ENCODE data around the gene SRC. TPM values are rescaled to one million over a fixed set of nuclear protein-coding genes. Genes with fewer than 3 reads are reported as not detected.
A peak's percentile ranks its signal among the peaks of the same experiment; 100 is the strongest.

Gene SRC
- total RNA-seq, 1 donor from 2014 or later = 25.1 TPM

GRCh38 chr20:37356961-37357371 lies 11.0 kb downstream of the SRC start:
- TF ChIP-seq CTCF (IDR thresholded peaks at IDR 0.05) = no peak
- Mint-ChIP-seq H3K27me3 (ENCODE audit: low read depth) (no peaks in the 10 kb centered on the region), H3K4me1 (ENCODE audit: low read depth) (peaks cover 24% of the 10 kb centered on the region), H3K36me3 (ENCODE audit: low read depth) (no peaks in the 10 kb centered on the region), H3K27ac (ENCODE audit: unreplicated experiment) (peak overlapping the region; percentile 8), H3K9me3 (ENCODE audit: low read depth) (no peaks in the 10 kb centered on the region), H3K4me3 (ENCODE audit: unreplicated experiment) (no peak overlapping the region)
- DNase-seq (ENCODE audit: low spot score) = peak; percentile 78

DNA sequence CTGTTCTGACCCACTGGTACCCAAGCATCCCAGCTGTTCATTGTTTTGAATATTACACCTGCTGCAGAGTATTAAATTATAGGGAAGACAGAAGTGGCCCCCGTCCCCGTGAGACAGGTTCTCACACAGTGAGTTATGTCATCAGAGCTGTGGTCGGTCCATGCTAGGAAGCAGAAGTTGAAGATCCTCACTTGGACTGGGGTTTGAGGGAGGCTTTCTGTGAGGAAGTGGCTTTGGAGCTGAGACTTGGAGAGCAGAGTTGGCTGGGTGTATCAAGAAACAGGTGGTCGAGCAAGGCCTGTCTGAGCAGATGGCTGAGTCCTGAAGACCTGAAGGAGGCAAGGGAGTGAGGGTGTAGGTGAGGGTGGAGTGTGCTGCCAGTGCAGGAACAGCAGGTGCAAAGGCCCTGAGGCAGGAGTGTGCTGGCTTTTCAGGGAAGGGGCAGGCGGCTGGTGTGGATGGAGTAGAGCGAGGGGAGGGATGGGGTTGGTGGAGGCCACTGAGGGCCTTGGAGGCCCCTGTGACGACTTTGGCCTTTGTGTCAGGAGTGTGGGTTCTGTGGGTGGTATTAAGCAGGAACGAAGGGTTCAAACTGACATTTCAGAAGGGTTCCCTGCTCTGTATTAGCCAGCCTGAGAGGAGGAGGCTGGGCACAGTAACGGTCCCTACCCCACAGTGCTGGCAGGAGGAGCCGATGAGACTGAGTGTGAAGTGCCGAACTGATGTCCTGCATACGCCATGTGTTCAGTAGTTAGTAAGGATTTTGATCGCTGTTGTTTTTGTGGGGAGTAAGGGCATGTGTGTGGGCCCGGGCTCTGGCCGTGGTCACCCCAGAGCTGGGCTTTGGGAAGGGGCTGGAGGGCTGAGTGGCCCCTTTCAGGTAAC lies 11.8 kb downstream of the SRC start:
- Mint-ChIP-seq H3K9me3 (ENCODE audit: low read depth) (no peaks in the 10 kb centered on the region), H3K4me3 (ENCODE audit: unreplicated experiment) (no peak overlapping the region), H3K36me3 (ENCODE audit: low read depth) (no peaks in the 10 kb centered on the region), H3K27me3 (ENCODE audit: low read depth) (no peaks in the 10 kb centered on the region), H3K4me1 (ENCODE audit: low read depth) (peaks cover 24% of the 10 kb centered on the region), H3K27ac (ENCODE audit: unreplicated experiment) (no peak overlapping the region)
- DNase-seq (ENCODE audit: low spot score) = peak; percentile 40
- no peak for TF ChIP-seq CTCF (IDR thresholded peaks at IDR 0.05)

- H3K27ac Mint-ChIP-seq (ENCODE audit: unreplicated experiment) = no peak overlapping the region
- H3K27me3 Mint-ChIP-seq (ENCODE audit: low read depth) = no peaks in the 10 kb centered on the region
- no peaks in the 10 kb centered on the region for H3K9me3 Mint-ChIP-seq (ENCODE audit: low read depth)
- no peaks in the 10 kb centered on the region for H3K36me3 Mint-ChIP-seq (ENCODE audit: low read depth)
- H3K4me1 Mint-ChIP-seq (ENCODE audit: low read depth) = peaks cover 24% of the 10 kb centered on the region
- H3K4me3 Mint-ChIP-seq (ENCODE audit: unreplicated experiment) = no peak overlapping the region
- no peak for TF ChIP-seq CTCF (IDR thresholded peaks at IDR 0.05)
- DNase-seq (ENCODE audit: low spot score) = peak; percentile 89
These were observed 12.6 kb downstream of the SRC start for GRCh38 chr20:37358366-37359150.

GRCh38 chr20:37359331-37359730 lies 13.4 kb downstream of the SRC start:
- Mint-ChIP-seq H3K4me1 (ENCODE audit: low read depth) (peaks cover 24% of the 10 kb centered on the region), H3K36me3 (ENCODE audit: low read depth) (no peaks in the 10 kb centered on the region), H3K27me3 (ENCODE audit: low read depth) (no peaks in the 10 kb centered on the region), H3K9me3 (ENCODE audit: low read depth) (no peaks in the 10 kb centered on the region), H3K4me3 (ENCODE audit: unreplicated experiment) (no peak overlapping the region), H3K27ac (ENCODE audit: unreplicated experiment) (no peak overlapping the region)
- peak; percentile 33 for DNase-seq (ENCODE audit: low spot score)
- no peak for TF ChIP-seq CTCF (IDR thresholded peaks at IDR 0.05)

DNA sequence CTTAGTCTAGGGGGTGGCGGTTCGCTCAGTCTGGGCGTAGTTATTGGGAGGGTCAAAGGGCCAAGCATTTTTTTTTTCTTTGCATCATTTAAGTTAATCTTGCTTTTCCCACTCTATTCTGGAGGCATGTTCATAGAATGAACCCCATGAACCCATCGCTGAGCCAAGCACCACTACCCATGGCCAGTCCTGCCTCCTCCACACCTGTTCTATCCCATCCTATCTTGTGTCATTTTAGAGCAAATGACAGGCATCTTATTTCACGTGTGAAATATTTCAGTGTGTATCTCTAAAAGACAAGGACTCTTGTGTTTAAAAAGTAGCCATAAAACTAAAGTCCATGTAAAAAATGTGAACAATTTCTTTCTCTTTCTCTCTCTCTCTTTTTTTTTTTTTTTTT lies 13.9 kb downstream of the SRC start:
- no peak for DNase-seq (ENCODE audit: low spot score)
- Mint-ChIP-seq H3K9me3 (ENCODE audit: low read depth) (no peaks in the 10 kb centered on the region), H3K27me3 (ENCODE audit: low read depth) (no peaks in the 10 kb centered on the region), H3K36me3 (ENCODE audit: low read depth) (no peaks in the 10 kb centered on the region), H3K4me1 (ENCODE audit: low read depth) (peaks cover 22% of the 10 kb centered on the region), H3K4me3 (ENCODE audit: unreplicated experiment) (no peak overlapping the region), H3K27ac (ENCODE audit: unreplicated experiment) (no peak overlapping the region)
- no peak for TF ChIP-seq CTCF (IDR thresholded peaks at IDR 0.05)

Data from chondrocyte (in vitro differentiated cells).